SJSA1 (cell line): ENCODE measurements around the gene EIF1. TPM values are rescaled to one million over a fixed set of nuclear protein-coding genes. Genes with fewer than 3 reads are reported as not detected.

Source experiments
- DNase-seq, 2 experiments: peaks; one replicate each; pipeline ENCODE4 v3.0.0-alpha.2; 2015 to 2020; ENCODE audit warnings: low spot score in 2 of 2, low read depth in 1 of 2
- H3K27ac ChIP-seq: fragments of 250-450 bp; sonication (Bioruptor Pico); 2 replicates; pipeline ENCODE4 v1.5.1; 2020; ENCODE audit warnings: mild to moderate bottlenecking, moderate library complexity
- H3K27me3 ChIP-seq: fragments of 250-450 bp; sonication (Bioruptor Pico); replicated peaks from 2 replicates; pipeline ENCODE4 v1.5.1; 2020; ENCODE audit warnings: mild to moderate bottlenecking, moderate library complexity
- H3K36me3 ChIP-seq: fragments of 250-450 bp; sonication (Bioruptor Pico); 2 replicates; pipeline ENCODE4 v1.5.1; 2020; ENCODE audit warnings: mild to moderate bottlenecking
- H3K4me1 ChIP-seq: fragments of 250-450 bp; sonication (Bioruptor Pico); replicated peaks from 2 replicates; pipeline ENCODE4 v1.6.1; 2021; ENCODE audit warnings: mild to moderate bottlenecking
- H3K4me3 ChIP-seq: fragments of 250-450 bp; sonication (Bioruptor Pico); 2 replicates; pipeline ENCODE4 v1.5.1; 2020; ENCODE audit warnings: mild to moderate bottlenecking
- H3K9me3 ChIP-seq: fragments of 250-450 bp; sonication (Bioruptor Pico); replicated peaks from 2 replicates; pipeline ENCODE4 v1.5.1; 2020; ENCODE audit warnings: mild to moderate bottlenecking
- total RNA-seq: library from RNA; depleted of rRNA; stranded (reverse); fragments of >200 nt; shearing (Covaris generic); gene quantifications from 2 replicates; pipeline ENCODE4 v1.2.3, GENCODE V29; 2014; rRNA removed

Gene EIF1
- total RNA-seq, 1 experiment from 2014 or later: 80.1 TPM

- Histone ChIP-seq H3K27me3 (peaks cover 68% of the 10 kb centered on the region), H3K9me3 (no peaks in the 10 kb centered on the region), H3K4me1 (peaks cover 11% of the 10 kb centered on the region), H3K27ac (no peak overlapping the region), H3K4me3 (no peak overlapping the region), H3K36me3 (no peaks in the 10 kb centered on the region)
- no peak for DNase-seq
Observed at GRCh38 chr17:41734949-41735313, 46.2 kb downstream of the EIF1 start.

- no peak overlapping the region for H3K4me3 ChIP-seq
- no peak for DNase-seq
- no peaks in the 10 kb centered on the region for H3K9me3 ChIP-seq
- H3K36me3 ChIP-seq: no peaks in the 10 kb centered on the region
- peaks cover 11% of the 10 kb centered on the region for H3K4me1 ChIP-seq
- peaks cover 61% of the 10 kb centered on the region for H3K27me3 ChIP-seq
- no peak overlapping the region for H3K27ac ChIP-seq
Observed at GRCh38 chr17:41735744-41736143, 47.1 kb downstream of the EIF1 start.

GRCh38 chr17:41736983-41737679, 48.4 kb downstream of the EIF1 start:
- Histone ChIP-seq H3K4me3 (no peak overlapping the region), H3K27ac (no peak overlapping the region), H3K27me3 (peaks cover 49% of the 10 kb centered on the region), H3K4me1 (peaks cover 11% of the 10 kb centered on the region), H3K36me3 (no peaks in the 10 kb centered on the region), H3K9me3 (no peaks in the 10 kb centered on the region)
- DNase-seq: no peak

- no peaks in the 10 kb centered on the region for H3K9me3 ChIP-seq
- DNase-seq: no peak
Observed at GRCh38 chr17:41737680-41738023, 49.0 kb downstream of the EIF1 start.

GRCh38 chr17:41738077-41738800, 49.6 kb downstream of the EIF1 start:
- H3K4me1 ChIP-seq: peaks cover 11% of the 10 kb centered on the region
- peaks cover 40% of the 10 kb centered on the region for H3K27me3 ChIP-seq
- H3K9me3 ChIP-seq: no peaks in the 10 kb centered on the region
- no peaks in the 10 kb centered on the region for H3K36me3 ChIP-seq
- no peak overlapping the region for H3K4me3 ChIP-seq
- H3K27ac ChIP-seq: no peak overlapping the region
- DNase-seq: peak; percentile 75 to 81

More at GRCh38 chr17:41737680-41738023, 49.0 kb downstream of the EIF1 start:
- H3K27ac ChIP-seq: no peak overlapping the region
- H3K4me1 ChIP-seq: peaks cover 11% of the 10 kb centered on the region
- no peak overlapping the region for H3K4me3 ChIP-seq
- peaks cover 44% of the 10 kb centered on the region for H3K27me3 ChIP-seq
- H3K36me3 ChIP-seq: no peaks in the 10 kb centered on the region

- Histone ChIP-seq H3K27me3 (peaks cover 37% of the 10 kb centered on the region), H3K4me1 (peaks cover 11% of the 10 kb centered on the region), H3K36me3 (no peaks in the 10 kb centered on the region), H3K4me3 (no peak overlapping the region), H3K9me3 (no peaks in the 10 kb centered on the region), H3K27ac (no peak overlapping the region)
- no peak for DNase-seq
Observed at GRCh38 chr17:41738801-41739112, 50.1 kb downstream of the EIF1 start.

- no peaks in the 10 kb centered on the region for H3K36me3 ChIP-seq
- no peak overlapping the region for H3K4me3 ChIP-seq
- H3K4me1 ChIP-seq: peaks cover 3% of the 10 kb centered on the region
- no peaks in the 10 kb centered on the region for H3K9me3 ChIP-seq
- DNase-seq: no peak
- peaks cover 27% of the 10 kb centered on the region for H3K27me3 ChIP-seq
- no peak overlapping the region for H3K27ac ChIP-seq
Observed at GRCh38 chr17:41739661-41740352, 51.1 kb downstream of the EIF1 start.

GRCh38 chr17:41740506-41740905, 51.8 kb downstream of the EIF1 start:
- no peak overlapping the region for H3K4me3 ChIP-seq
- H3K9me3 ChIP-seq: no peaks in the 10 kb centered on the region
- DNase-seq: no peak
- peaks cover 20% of the 10 kb centered on the region for H3K27me3 ChIP-seq
- H3K36me3 ChIP-seq: no peaks in the 10 kb centered on the region
- H3K4me1 ChIP-seq: peaks cover 3% of the 10 kb centered on the region; the same call in 1 of the 2 replicates
- no peak overlapping the region for H3K27ac ChIP-seq

- H3K27ac ChIP-seq: no peak overlapping the region
- H3K4me1 ChIP-seq: peaks cover 3% of the 10 kb centered on the region; the same call in 1 of the 2 replicates
- H3K27me3 ChIP-seq: peaks cover 9% of the 10 kb centered on the region
- H3K36me3 ChIP-seq: no peaks in the 10 kb centered on the region
- H3K4me3 ChIP-seq: no peak overlapping the region
- H3K9me3 ChIP-seq: no peaks in the 10 kb centered on the region
- DNase-seq: no peak
Observed at GRCh38 chr17:41741709-41742108, 53.0 kb downstream of the EIF1 start.

Other genes with a start within 250 kb of the EIF1 start
- not detected in 2 replicates for gene KRT38, start 247.9 kb upstream of the EIF1 start, total RNA-seq
- not detected in 2 replicates for gene KRT32, start 221.5 kb upstream of the EIF1 start, total RNA-seq
- gene KRT35, start 207.7 kb upstream of the EIF1 start, total RNA-seq: not detected in 2 replicates
- gene KRT36, start 199.0 kb upstream of the EIF1 start, total RNA-seq: not detected in 2 replicates
- gene KRT13, start 183.3 kb upstream of the EIF1 start, total RNA-seq: not detected in 2 replicates
- 1.6 and 3.9 TPM in 2 replicates for gene KRT15, start 170.0 kb upstream of the EIF1 start, total RNA-seq
- not detected in 2 replicates for gene KRT19, start 160.6 kb upstream of the EIF1 start, total RNA-seq
- gene KRT9, start 116.8 kb upstream of the EIF1 start, total RNA-seq: not detected in 2 replicates
- gene KRT14, start 102.0 kb upstream of the EIF1 start, total RNA-seq: 0.92 TPM in 1 of 2 replicates, not detected in the other
- 0.37 TPM in 1 of 2 replicates, not detected in the other for gene KRT16, start 76.1 kb upstream of the EIF1 start, total RNA-seq
- gene KRT17, start 64.3 kb upstream of the EIF1 start, total RNA-seq: 3,176 and 3,345 TPM in 2 replicates
- gene GAST, start 23.4 kb downstream of the EIF1 start, total RNA-seq: not detected in 2 replicates
- gene HAP1, start 45.8 kb downstream of the EIF1 start, total RNA-seq: not detected in 2 replicates
- 1.1 and 2.2 TPM in 2 replicates for gene JUP, start 97.8 kb downstream of the EIF1 start, total RNA-seq
- gene P3H4, start 123.1 kb downstream of the EIF1 start, total RNA-seq: 40.9 and 45.4 TPM in 2 replicates
- 81.4 and 90.2 TPM in 2 replicates for gene FKBP10, start 124.1 kb downstream of the EIF1 start, total RNA-seq
- gene NT5C3B, start 147.3 kb downstream of the EIF1 start, total RNA-seq: 54.7 and 84.9 TPM in 2 replicates
- not detected in 2 replicates for gene KLHL10, start 148.9 kb downstream of the EIF1 start, total RNA-seq
- 27.4 and 31.2 TPM in 2 replicates for gene KLHL11, start 176.5 kb downstream of the EIF1 start, total RNA-seq
- 77.0 and 122 TPM in 2 replicates for gene ACLY, start 230.1 kb downstream of the EIF1 start, total RNA-seq
- gene ODAD4, start 241.7 kb downstream of the EIF1 start, total RNA-seq: not detected in 2 replicates